ENCODE results near the gene DYRK1A.
"Not testable (repeated sequence)": the region's sequence is repeated elsewhere in the genome, so short reads cannot be mapped to it uniquely, and the experiment has no call there.

The DYRK1A gene

GRCh38 chr21:37484535-37485474, 118.2 kb downstream of the DYRK1A start:
- no peak for DNase-seq (ENCODE audit: low spot score)

- DNase-seq (ENCODE audit: low spot score): no peak
These were observed 123.0 kb downstream of the DYRK1A start for GRCh38 chr21:37489553-37489952.

- no peak for DNase-seq (ENCODE audit: low spot score)
These were observed 123.5 kb downstream of the DYRK1A start for GRCh38 chr21:37490084-37490483.

GRCh38 chr21:37496972-37497371, 130.4 kb downstream of the DYRK1A start:
- DNase-seq (ENCODE audit: low spot score): no peak

GRCh38 chr21:37498664-37499063, 132.1 kb downstream of the DYRK1A start:
- DNase-seq (ENCODE audit: low spot score): no peak

GRCh38 chr21:37502947-37503346, 136.4 kb downstream of the DYRK1A start:
- no peak for DNase-seq (ENCODE audit: low spot score)

GRCh38 chr21:37503848-37504467, 137.4 kb downstream of the DYRK1A start:
- no peak for DNase-seq (ENCODE audit: low spot score)

GRCh38 chr21:37505963-37506362, 139.4 kb downstream of the DYRK1A start:
- no peak for DNase-seq (ENCODE audit: low spot score)

- no peak for DNase-seq (ENCODE audit: low spot score)
These were observed 141.1 kb downstream of the DYRK1A start for GRCh38 chr21:37507716-37508115.

GRCh38 chr21:37508341-37508740, 141.8 kb downstream of the DYRK1A start:
- DNase-seq (ENCODE audit: low spot score): no peak

GRCh38 chr21:37509802-37510393, 143.3 kb downstream of the DYRK1A start:
- DNase-seq (ENCODE audit: low spot score): no peak

- no peak for DNase-seq (ENCODE audit: low spot score)
These were observed 145.3 kb downstream of the DYRK1A start for GRCh38 chr21:37511848-37512247.

- no peak for DNase-seq (ENCODE audit: low spot score)
These were observed 146.8 kb downstream of the DYRK1A start for GRCh38 chr21:37513383-37513782.

GRCh38 chr21:37514038-37514667, 147.6 kb downstream of the DYRK1A start:
- DNase-seq (ENCODE audit: low spot score): no peak

GRCh38 chr21:37516998-37517397, 150.4 kb downstream of the DYRK1A start:
- DNase-seq (ENCODE audit: low spot score): no peak

GRCh38 chr21:37520801-37521200, 154.2 kb downstream of the DYRK1A start:
- DNase-seq (ENCODE audit: low spot score): no peak

- DNase-seq (ENCODE audit: low spot score): no peak
These were observed 155.1 kb downstream of the DYRK1A start for GRCh38 chr21:37521658-37522057.

- DNase-seq (ENCODE audit: low spot score): no peak
These were observed 156.2 kb downstream of the DYRK1A start for GRCh38 chr21:37522641-37523295.

- not testable (repeated sequence) for DNase-seq (ENCODE audit: low spot score)
These were observed 158.4 kb downstream of the DYRK1A start for GRCh38 chr21:37524944-37525343.

GRCh38 chr21:37525810-37526209, 159.2 kb downstream of the DYRK1A start:
- no peak for DNase-seq (ENCODE audit: low spot score)

GRCh38 chr21:37527103-37527502, 160.5 kb downstream of the DYRK1A start:
- DNase-seq (ENCODE audit: low spot score): no peak

- no peak for DNase-seq (ENCODE audit: low spot score)
These were observed 161.1 kb downstream of the DYRK1A start for GRCh38 chr21:37527716-37528115.

All from ecto neural progenitor cell (in vitro differentiated cells).